ENCODE results near the gene DHRS11.

Gene DHRS11

DNA sequence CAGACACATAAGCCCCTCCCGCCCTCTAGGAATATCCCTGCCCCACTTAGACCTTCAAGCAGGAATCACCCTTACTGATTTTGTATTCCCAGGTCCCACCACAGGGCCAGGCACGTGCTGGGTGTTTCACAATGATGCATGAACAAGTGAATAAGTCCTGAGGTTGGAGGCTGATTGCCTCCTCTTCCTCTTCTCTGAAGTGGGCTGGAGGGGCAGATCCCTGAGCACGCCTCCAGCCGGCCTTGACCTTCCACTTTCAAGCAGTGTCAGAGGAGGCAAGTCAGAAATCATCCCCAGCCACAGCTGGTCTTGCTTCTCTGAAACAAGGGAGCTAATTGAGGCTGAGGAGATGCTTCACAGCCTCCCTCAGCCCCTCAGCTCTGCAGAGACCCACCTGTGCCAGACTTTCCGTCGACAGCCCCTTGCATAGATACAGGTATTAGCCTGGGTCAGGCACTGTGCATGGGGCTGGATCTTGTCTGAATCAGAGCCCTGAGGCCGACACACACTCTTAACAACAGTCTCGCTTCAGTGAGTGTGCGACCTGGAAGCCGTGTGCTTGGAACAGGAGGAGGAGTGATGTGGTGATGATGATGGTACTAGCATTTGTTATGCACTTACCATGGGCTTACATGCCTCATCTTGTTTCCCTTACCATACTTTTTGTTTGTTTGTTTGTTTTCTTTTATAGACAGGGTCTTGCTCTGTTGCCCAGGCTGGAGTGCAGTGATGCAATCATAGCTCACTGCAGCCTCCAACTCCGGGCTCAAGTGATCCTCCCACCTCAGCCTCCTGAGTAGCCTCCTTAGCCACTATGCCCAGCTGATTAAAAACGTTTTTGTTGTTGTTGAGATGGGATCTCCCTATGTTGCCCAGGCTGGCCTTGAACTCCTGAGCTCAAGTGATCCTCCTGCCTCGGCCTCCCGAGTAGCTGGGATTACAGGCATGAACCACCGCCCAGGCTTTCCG, 24.7 kb downstream of the DHRS11 start:
- DNase-seq: no peak

DNA sequence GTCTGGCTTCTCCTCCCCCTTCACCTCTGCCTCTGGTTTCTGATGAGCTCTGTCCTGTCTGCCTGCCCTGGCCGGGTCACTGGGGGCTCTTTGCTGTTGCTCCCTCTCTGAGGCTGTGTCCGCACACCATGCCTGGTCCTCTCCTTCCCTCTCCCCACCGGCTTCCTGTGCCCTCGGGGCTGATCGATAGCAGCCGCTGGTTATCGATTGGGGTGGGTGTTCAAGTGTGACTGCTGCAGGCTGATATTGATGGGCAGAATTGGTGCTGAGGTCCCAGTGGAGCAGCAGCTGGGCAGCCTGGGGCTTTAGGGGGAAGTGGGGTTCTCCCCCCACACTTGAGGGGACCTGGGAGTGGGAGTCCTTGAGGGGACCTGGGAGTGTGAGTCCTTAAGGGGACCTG, 26.1 kb downstream of the DHRS11 start:
- DNase-seq: no peak

DNA sequence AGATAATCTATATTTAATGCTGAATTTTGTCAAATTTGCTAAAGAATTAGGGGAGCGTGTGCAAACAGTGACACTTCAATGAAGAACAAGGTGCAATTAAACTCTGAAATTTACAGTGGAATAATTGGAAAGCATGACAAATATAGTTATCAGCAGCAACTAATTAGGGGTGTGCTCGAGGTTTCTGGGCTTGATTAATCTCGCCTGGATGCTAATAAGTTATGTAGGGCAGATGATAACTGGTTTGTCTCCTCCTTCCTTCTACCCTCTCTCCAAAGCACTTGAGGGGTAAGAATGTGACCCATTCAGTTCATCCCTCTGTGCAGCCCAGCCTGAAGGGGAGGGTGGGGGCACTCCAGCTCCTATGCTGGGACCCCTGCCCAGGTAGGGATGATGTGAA, 31.6 kb downstream of the DHRS11 start:
- no peak for DNase-seq

DNA sequence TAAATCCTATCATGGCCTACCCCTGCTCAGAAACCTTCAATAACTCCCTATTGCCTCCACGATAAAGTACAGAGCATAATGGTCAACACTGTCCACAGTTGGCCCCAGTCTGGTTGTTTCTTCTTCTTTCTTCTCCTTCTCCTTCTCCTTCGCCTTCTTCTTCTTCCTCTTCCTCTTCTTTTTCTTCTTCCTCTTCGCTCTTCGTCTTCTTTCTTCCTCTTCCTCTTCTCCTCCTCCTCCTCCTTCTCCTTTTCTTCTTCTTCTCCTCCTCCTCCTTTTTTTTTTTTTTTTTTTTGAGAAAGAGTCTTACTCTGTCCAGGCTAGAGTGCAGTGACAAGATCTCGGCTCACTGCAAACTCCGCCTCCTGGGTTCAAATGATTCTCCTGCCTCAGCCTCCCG, 33.5 kb downstream of the DHRS11 start:
- DNase-seq: no peak

DNA sequence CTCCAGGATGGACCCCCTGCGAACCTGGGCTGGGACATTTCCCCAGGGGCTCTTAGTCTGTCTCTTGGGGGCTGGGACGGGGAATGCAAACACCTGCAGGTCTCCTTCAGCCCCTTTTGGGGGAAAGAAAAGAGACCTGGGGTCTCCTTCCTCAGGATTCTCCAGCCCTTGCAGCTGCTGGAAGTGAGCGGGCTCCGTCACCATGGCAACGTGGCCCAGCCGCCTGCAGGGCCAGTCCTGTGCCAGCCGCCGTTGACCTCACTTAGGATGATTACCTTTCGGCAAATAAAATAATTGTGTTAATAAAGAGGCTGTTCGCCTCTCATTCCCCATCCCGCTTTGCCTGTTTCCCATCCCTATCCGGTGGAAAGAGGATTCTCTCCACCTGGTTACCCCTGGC, 35.4 kb downstream of the DHRS11 start:
- peak; percentile 29 for DNase-seq

DNA sequence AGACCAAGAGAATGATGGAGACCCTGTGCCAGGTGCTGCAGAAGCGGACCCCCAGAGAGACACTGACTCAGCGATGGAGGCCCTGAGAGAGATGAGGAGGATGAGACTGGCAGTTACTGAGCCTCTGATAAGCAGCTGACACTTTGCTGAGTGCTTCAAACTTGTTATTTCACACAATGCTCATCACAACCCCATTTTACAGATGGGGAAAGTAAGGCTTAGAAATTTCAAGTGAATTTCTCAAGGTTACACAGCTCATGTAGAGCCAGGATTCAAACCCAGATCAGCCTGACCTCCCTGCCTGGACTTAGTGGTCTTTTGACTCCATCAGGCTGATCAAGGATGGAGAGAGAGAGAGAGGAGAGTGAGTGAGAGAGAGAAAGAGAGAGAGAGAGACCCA, 36.9 kb downstream of the DHRS11 start:
- DNase-seq: no peak

DNA sequence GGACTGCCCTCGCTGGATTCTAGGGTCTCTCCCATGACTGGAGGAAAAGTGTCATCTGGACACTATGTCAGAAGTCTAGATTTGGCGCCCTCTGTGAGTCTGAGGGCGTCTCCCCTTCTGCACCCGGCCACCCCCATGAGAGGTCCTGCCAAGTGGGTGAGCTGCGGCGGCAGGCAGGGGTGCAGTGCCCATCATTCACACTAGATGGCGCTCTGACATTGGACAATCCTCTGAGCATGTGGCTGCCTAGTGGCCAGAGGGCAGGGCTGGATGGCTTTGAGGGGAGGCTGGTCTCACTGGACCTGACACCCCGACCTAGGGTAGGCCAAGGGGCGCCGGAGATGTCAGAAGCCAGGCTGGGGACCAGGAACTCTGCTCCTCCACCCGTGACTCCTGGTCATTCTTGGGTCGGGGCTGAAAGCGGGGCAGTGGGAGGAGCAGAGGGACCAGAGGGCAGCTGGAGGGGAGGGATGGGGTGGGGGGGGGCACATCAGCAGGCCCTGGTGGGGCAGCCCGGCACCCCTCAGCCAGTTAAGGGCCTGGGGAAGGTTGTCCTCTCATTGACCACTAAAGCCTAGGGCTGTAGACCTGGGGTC, 37.7 kb downstream of the DHRS11 start:
- peak; percentile 45 for DNase-seq

DNA sequence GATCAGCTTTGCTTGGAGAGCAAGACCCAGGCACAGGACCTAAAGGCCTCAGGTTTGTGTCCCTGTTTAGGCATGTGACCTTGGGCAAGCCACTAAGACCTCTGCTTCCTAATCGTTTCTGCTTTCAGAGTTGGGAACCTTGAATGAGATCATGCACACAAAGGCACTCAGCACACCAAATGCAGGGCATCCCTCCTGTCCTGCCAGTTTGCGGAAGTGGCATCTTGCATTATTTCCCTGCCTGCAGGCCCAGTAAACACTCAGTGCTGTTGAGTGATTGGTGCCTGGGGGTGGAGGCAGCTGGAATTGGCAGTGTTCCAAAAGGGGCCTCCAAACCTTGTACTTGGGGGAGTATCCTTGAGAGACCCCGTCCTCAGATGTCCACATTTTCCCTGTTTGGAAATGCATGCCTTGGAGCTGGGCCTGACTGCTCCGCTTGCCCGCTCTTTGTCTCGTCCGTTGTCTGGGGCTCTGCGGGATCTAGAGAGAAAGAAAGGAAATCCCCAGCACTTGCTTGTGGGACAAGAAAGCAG, 38.4 kb downstream of the DHRS11 start:
- no peak for DNase-seq

DNA sequence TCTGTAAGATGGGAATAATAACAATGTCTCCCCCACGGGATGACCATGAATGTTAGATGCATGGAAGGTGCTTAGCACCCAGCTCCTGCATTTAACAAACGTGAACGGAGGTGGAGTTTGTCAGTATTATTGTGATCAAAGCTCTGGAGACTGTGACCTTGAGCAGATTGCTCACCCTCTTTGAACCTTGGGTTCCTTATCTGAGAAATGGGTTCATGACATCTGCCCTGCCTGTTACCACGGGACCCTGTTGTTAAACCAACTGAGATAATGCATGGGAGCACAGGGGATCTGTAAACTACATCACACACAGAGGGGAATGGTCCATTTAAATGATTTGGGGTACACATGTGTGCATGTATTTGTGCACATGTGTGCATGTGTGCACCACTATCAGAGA, 39.3 kb downstream of the DHRS11 start:
- DNase-seq: no peak

DNA sequence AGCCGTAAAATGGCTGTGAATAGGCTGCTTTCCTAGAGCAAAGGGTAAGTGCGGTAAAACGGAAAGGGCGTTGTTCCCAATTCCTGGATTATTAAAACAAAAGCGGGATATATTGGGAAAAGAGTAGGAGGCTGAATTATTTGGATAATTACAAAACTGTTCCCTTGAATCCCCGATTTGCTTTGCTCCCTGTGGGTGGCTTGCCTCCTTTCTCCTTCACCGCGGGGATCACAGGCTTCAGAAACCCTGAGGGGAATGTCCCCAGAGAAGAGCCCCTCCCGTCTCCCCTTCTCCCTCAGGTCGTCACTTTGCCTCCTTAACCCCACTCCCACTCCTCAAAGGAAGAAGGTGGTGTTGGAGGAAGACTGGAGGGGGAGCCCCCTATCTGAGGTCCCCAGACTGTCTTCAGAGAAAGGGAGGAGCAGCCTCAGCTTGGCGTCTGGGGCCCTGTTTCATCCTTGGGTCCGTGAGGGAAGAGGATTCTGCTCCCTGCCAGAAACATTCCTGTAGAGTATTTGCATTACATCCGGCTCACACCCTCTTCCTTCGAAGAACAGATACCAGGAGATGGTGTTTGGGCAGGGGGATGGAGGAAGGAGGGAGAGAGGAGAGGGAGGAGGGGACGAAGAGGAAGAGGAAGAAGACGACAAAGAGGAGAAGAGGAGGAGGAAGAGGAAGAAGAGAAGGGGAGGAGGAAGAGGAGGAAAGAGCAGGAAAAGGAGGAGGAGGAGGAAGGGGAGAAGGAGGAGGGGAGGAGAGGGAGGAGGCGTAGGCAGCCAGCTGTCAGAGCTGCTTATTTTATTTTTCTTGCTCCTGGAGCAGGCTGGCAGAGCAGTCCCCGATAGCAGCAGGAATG, 41.5 kb downstream of the DHRS11 start:
- no peak for DNase-seq

DNA sequence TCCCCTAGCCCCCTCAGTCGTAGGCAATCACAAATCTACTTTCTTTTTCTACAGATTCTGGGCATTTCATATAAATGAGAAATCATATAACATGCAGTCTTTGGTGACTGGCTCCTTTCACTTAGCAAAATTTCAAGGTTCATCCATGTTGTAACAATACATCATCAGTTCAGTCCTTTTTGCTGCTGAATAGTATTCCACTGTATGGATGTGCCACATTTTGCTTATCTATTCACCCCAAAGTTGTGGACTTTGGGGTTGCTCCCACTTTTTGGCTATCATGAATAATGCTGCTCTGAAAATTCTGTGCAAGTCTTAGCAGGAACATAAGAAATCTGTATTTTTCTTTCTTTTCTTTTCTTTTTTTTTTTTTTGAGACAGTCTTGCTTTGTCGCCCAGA, 48.7 kb downstream of the DHRS11 start:
- DNase-seq: no peak

DNA sequence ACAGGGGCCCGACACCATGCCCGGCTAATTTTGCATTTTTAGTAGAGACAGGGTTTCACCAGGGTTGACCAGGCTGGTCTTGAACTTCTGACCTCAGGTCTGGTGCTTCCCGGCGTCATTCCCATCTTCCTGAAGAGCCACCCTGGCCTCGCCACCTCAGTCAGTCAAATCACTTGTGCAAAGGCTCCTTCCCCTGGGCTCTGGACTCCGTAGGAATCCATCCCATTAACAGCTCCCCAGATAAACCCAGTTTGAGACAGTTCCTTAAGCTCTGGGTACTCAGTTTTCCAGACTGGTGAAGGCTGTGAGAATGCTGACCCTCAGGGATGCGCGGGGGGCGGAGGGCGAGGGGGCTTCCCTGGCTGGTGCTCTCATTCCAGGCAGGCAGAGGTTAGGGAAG, 49.2 kb downstream of the DHRS11 start:
- DNase-seq: no peak

DNA sequence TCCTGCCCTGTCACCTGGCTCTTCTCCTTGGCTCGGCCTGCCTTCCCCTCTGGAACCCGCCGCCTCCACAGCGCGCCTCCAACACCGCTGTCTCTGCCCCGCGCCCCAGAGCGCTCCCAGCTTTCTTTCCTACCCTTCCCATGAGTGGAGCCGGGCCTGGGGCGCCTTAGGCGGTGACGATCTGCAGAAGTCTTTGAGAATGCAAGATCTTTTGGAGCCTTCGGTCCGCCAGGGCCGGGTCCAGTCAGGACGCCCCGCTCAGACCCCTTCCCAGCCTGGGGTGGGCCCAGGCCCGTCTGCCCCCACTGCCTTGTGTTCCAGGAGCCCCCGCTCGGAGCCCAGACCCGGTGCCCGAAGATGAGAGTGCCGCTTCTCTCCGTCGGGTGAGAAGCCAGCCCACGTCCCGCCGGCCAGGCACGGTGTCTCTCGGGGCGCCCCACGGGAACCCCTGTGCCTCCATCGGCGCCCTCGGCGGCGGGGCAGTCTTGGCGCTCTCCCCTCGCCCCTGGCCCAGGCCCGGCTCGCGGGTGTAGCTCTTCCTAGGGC, 49.7 kb downstream of the DHRS11 start:
- no peak for DNase-seq

DNA sequence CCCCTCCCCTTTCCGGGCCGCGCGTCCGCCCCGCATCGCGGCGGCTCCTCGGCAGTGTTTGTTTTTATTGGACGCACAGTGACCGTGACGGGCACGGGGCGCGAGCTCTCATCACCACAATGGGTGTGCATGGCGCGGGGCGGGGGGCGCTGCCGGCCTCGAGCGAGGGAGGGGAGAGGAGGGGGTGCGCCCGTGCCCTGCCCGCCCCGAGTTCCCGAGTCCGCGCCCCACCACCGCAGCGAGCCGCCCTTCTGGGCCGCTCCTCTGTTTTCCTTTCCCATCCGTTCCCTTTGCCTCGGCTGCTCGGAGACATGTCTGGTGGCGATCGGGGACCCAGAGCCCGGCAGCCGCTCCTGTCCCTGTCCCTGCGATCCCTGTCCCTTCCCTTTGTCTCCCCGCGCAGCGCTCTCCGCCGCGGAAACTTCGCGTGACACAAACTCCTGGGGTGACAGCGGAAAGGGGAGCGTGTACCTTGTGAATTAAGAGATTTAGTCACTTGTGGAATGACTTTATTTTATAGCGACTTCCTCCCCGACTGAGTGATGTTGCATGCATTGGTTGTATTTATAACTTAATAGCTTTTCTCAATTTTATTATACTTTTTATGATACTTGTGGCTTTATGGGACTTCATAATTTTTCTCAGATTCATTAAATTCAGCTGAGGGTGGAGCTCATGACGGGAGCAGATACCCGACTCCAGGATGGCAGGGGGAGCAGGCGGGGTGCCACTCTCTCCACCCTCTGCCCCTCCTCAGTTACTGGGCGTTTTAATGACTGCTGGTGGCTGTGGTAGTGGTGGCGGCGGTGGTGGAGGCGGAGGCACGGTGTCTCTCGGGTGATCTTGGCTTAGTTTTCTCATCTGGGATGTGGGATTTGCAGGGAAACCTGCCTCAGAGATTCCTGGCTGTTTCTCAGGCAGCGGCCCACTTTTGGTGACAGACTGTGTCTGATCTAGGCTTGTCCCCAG, 50.5 kb downstream of the DHRS11 start:
- DNase-seq: no peak

DNA sequence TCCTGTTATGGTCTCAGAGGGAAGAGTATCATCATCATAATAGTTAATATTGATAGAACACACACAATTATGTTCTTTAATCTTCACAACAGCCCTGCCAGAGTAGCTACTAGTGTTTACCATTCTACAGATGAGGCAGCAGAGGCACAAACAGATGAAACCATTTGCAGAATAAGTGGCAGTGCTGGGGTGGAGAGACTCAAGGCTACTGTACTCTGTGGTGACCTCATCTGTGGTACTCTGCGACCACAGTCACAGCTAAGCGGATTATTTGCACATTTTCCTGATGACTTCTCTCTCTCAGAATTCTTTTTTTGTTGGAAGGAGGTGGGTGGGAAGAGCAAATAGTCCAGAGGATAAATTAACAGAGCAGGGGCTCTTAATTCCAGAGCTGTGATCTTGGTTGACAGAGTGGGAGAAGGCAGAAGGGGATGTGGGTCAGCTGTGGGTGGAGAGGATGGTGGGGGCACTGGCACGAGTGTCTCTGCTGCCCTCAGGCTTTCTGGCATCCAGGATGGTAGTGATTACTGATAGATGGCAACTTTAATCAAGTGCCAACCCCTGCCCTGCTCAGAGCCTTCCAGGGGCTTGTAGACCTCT, 51.5 kb downstream of the DHRS11 start:
- DNase-seq: no peak

DNA sequence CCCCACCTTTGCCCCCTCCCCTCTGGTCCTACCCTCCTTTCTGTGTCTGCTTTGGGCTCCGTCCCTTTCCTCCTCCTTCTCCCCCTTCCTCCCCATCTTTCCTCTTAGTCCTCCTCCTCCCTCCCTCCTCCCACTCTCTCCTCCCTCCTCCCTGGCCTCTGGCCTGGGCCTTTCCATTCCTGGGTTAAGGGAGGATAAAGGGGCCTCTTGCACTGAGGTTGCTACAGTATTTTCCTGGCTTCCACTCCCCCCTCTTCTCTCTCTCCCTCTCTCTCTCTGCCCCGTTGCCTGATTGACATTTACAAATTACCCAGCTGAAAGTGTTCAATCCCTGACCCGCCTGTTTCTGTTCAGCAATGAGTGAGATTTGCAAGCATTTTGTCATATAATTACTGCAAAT, 53.7 kb downstream of the DHRS11 start:
- no peak for DNase-seq

DNA sequence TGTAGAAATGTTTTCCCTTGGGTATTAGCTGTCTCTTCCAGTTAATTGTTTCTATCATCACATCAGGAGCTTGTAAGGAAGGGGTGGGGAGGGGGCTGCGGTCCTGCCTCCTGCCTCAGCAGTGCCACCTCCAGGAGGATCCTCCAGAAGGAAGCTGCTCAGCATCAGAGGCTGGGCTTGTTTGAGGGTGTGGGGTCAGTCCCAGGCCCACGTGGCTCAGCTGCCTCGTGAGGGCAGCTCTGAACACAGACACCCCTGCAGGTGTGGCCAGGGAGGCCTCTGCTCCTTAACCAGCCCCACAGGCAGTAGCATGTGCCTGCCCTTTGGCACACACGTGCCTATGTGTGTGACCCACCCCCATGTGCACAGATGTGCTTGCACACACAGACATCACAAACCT, 56.0 kb downstream of the DHRS11 start:
- DNase-seq: no peak

DNA sequence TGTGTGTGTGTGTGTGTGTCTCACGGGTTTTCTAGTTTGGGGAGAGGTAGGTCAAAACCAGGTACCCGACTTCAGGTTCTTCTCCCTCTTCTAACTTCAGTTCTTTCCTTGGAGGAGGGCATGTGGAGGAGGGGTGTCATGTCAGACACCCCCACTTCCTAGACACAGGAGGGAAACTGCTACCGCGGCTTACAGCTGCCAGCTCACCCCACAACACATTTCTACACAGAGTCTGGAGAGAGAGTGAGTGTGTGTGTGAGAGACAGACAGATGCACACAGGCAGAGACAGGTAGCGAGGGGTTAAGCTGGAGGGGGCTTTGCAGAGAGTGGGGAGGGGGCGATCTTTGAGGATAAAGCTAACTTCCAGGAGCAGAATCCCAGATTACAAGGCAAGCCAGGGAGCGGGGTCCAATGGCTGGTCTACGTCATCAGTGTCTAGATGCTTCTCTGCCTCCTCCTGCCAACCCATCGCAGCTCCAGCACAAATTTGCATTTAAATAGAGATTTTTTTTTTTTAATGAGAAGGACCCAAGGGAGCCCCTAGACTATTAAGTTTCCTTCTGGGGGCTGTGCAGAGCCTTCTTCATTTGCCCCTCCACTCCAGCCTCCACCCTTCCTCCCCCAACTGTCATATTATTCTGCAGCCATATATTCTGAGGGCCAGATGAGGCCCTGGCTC, 58.6 kb downstream of the DHRS11 start:
- DNase-seq: no peak

Data from DMS153 (cell line).